ENCODE measurements around the gene TNIK.

DNA sequence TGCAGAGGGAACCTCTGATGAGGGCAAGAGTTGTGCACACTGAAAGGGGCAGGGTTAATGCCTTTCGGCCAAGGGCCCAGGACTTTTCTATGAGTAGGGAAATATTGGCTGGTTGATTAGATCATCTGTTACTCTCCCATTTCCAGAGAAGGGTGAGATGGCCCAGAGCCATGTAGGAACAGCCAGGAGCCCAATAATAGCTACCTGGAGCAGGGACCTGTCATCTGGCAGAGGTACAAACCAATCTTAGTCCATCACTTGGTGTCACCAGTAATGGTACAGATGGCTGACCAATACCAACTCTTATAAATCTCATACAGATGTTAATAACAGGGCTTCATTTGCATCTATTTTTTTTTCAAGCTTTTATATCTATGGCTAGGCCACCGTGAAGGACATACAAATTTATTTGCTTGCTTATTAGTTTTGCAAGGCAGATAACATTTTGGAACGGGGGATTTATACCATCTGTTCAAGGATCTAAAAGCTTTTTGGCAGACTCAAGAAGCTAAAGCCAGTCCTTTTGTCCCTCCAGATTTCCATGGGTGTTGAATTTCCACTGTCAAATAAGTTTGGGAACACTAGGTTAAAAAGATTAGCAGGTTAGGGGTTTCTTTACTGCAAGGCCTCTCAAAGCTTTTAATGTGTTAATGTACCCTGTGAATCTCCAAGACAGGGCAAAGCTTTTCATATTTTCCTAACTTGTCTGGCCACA is 79.3 kb downstream of the TNIK start:
- TF ChIP-seq, protein P1, sequence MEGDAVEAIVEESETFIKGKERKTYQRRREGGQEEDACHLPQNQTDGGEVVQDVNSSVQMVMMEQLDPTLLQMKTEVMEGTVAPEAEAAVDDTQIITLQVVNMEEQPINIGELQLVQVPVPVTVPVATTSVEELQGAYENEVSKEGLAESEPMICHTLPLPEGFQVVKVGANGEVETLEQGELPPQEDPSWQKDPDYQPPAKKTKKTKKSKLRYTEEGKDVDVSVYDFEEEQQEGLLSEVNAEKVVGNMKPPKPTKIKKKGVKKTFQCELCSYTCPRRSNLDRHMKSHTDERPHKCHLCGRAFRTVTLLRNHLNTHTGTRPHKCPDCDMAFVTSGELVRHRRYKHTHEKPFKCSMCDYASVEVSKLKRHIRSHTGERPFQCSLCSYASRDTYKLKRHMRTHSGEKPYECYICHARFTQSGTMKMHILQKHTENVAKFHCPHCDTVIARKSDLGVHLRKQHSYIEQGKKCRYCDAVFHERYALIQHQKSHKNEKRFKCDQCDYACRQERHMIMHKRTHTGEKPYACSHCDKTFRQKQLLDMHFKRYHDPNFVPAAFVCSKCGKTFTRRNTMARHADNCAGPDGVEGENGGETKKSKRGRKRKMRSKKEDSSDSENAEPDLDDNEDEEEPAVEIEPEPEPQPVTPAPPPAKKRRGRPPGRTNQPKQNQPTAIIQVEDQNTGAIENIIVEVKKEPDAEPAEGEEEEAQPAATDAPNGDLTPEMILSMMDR (conservative IDR thresholded peaks at IDR 0.05; ENCODE audit: low read depth, low read length), result no peak
- TF ChIP-seq EZH2 (IDR thresholded peaks at IDR 0.05; ENCODE audit: borderline replicate concordance, low read depth, low read length, poor library complexity, severe bottlenecking), result no peak

Measured in A673 (cell line).